DMS 273 (cell line): ENCODE results near the gene MEIS3.
"Not testable (repeated sequence)": the region's sequence is repeated elsewhere in the genome, so short reads cannot be mapped to it uniquely, and the experiment has no call there.

Experiments used
- DNase-seq: peaks from one replicate; lab custom pipeline; 2025; ENCODE audit not compliant: unreplicated experiment; lab: John Stamatoyannopoulos, UW

Gene MEIS3

GRCh38 chr19:47365455-47365854 is 53.9 kb downstream of the MEIS3 start:
- DNase-seq, result not testable (repeated sequence)

- DNase-seq, result no peak
These were observed 55.4 kb downstream of the MEIS3 start for GRCh38 chr19:47363758-47364531.

DNA sequence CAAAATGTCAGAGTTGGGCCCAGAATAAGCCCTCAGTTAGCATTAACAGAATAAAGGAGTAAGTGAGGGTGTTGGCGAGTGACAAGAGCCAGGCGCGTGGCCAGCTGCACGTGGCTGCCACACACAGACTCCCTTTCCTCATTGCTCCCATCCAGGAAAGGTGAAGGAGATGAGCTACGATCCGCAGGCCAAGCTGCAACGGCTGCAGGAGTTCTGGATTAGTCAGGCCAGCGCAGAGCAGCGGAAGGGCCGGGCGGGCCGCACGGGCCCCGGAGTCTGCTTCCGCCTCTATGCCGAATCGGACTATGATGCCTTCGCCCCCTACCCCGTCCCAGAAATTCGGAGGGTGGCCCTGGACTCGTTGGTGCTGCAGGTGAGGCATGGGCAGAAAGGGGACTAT is 57.0 kb downstream of the MEIS3 start:
- no peak for DNase-seq

DNA sequence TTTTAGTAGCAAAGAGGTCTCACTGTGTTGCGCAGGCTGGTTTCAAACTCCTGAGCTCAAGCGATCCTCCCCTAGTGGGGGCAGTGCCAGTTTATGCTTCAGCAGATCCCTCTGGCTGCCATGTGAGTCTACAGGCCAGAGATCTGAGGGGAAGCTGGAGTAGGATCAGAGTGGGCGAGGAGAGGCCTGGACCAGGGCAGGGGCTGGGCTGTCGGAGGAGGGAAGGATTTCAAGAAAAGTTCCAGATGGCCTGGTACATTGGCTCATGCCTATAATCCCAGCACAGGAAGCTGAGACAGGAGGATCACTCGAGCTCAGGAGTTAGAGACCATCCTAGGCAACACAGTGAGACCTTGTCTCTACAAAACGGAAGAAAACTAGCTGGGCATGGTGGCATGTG is 60.4 kb downstream of the MEIS3 start:
- no peak for DNase-seq

DNA sequence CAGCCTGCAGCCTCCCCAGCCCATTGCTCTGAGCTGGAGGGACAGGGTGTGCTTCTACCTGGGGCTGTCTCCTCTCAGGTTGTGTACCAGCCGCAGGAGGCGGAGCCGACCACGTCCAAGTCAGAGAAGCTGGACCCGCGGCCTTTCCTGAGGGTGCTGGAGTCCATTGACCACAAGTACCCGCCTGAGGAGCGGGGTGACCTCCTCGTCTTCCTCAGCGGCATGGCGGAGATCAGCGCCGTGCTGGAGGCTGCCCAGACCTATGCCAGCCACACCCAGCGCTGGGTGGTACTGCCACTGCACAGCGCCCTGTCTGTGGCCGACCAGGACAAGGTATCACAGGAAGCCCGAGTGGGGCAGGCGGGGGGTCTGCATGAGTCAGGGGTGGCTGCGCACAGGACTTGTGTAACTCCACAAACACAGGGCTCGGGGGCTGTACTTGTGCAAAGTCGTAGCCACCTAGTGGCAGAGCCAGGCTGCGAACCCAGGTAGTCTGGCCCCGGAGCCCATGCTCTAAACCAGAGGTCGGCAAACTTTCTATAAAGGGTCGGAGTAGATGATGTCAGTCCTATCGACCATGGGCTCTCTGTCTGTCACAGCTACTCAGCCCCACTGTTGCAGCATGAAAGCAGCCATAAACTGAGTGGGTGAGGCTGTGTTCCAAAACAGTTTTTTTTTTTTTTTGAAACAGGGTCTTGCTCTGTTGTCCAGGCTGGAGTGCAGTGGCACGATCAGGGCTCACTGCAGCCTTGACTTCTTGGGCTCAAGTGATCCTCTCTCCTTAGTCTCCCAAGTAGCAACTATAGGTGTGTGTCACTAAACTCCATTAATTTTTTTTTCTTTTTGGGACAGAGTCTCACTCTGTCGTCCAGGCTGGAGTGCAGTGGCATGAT is 61.3 kb downstream of the MEIS3 start:
- peak; percentile 30 for DNase-seq

- no peak for DNase-seq
These were observed 62.4 kb downstream of the MEIS3 start for GRCh38 chr19:47356900-47357299.

GRCh38 chr19:47353307-47353712 is 66.0 kb downstream of the MEIS3 start:
- no peak for DNase-seq
